DOHH2 (cell line): Measurements from ENCODE around the gene PIP4K2A.

Experiments used
- EZH2phosphoT487 ChIP-seq: fragments of 200-600 bp; sonication (generic); IDR thresholded peaks from 2 replicates; pipeline ENCODE4 v1.6.1; 2017; ENCODE audit warnings: borderline replicate concordance, mild to moderate bottlenecking, antibody characterized with exemption, low read length, moderate library complexity, mixed read lengths
- TF ChIP-seq, protein P1 (sequence below): fragments of 200-600 bp; sonication (generic); IDR thresholded peaks from one replicate; pipeline ENCODE4 v1.5.1; 2014; ENCODE audit warnings: antibody characterized with exemption, mild to moderate bottlenecking, low read depth, low read length; ENCODE audit not compliant: poor library complexity, severe bottlenecking

DNA sequence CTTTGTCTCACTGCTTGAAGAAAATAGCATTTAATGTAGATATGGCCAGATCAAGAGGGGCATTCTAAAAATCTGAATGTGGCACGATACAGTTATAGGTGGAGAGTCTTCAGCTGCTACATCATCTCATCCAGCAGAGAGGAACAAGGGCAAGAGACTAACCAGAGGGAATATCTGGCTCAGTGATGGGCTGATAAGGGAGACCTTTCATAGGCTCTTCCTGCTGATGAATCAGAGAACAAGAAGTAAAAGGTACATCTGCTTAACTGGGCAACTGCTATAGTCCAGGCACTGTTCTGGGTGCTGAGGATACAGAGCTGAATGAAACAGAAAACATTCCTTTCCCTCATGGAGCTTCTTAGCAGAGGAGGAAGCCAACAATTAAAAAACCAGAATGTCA is 37.9 kb downstream of the PIP4K2A start:
- TF ChIP-seq, protein P1, sequence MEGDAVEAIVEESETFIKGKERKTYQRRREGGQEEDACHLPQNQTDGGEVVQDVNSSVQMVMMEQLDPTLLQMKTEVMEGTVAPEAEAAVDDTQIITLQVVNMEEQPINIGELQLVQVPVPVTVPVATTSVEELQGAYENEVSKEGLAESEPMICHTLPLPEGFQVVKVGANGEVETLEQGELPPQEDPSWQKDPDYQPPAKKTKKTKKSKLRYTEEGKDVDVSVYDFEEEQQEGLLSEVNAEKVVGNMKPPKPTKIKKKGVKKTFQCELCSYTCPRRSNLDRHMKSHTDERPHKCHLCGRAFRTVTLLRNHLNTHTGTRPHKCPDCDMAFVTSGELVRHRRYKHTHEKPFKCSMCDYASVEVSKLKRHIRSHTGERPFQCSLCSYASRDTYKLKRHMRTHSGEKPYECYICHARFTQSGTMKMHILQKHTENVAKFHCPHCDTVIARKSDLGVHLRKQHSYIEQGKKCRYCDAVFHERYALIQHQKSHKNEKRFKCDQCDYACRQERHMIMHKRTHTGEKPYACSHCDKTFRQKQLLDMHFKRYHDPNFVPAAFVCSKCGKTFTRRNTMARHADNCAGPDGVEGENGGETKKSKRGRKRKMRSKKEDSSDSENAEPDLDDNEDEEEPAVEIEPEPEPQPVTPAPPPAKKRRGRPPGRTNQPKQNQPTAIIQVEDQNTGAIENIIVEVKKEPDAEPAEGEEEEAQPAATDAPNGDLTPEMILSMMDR: no peak
- no peak for TF ChIP-seq EZH2phosphoT487
